ENCODE data around the gene KCNG2. TPM values are rescaled to one million over a fixed set of nuclear protein-coding genes. Genes with fewer than 3 reads are reported as not detected.

Gene KCNG2
- total RNA-seq, 2 experiments from 2014 or later, result not detected

DNA sequence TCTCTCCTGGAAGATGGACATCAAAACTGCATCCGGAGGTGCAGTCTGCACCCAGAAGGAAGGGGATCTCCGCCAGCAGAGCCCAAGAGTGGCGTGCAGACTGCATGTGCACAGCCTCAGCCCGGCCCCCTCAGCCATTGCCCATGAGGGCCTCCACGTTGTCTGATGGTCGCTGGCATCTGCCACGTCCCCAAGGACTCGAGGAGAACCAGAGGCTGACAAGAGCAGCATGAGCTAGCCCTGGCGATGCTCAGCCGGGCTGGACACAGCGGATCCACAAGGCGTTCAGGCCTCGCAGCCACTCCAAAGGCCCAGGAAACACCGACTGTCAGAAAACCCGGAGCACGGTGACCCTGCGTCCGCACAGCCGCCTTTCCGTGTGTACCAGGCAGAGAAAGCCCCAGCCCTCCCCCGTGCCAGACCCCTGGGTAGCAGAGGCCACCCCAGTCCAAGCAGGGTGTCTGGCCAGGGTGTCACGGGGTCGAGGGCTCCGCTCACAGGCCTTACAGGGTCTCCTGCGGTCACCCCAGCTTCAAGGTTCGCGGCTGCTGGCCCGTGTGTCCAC, 105.4 kb downstream of the KCNG2 start:
- intact Hi-C loops (cut with micrococcal nuclease; ENCODE audit: unreplicated experiment), result no loop called here
- ChIA-PET CTCF (ENCODE audit: unreplicated experiment) (no interaction called here), POLR2A (no interaction called here)
- no peak for DNase-seq (ENCODE audit: low spot score)
- H3K4me3 ChIP-seq (ENCODE audit: low read depth, low read length, poor library complexity, severe bottlenecking), result no peak overlapping the region
- no peak overlapping the region for H3K27ac ChIP-seq (ENCODE audit: low read depth, low read length, poor library complexity, severe bottlenecking)
- H3K36me3 ChIP-seq (ENCODE audit: insufficient read depth, low read length), result no peaks in the 10 kb centered on the region
- no peaks in the 10 kb centered on the region for H3K79me2 ChIP-seq (ENCODE audit: insufficient read depth, low read depth, low read length)
- no TSS peak for BruUV-seq (replicated peaks)
- no peaks in the 10 kb centered on the region for H4K20me1 ChIP-seq (ENCODE audit: insufficient read depth, low read length)
- H2AFZ ChIP-seq (ENCODE audit: low read length), result no peak overlapping the region
- H3K4me1 ChIP-seq (ENCODE audit: insufficient read depth, low read length, poor library complexity, severe bottlenecking), result no peaks in the 10 kb centered on the region
- no peak for TF ChIP-seq EZH2phosphoT487 (IDR thresholded peaks at IDR 0.05; ENCODE audit: borderline replicate concordance, low read depth, low read length)
- TF ChIP-seq, protein P1, sequence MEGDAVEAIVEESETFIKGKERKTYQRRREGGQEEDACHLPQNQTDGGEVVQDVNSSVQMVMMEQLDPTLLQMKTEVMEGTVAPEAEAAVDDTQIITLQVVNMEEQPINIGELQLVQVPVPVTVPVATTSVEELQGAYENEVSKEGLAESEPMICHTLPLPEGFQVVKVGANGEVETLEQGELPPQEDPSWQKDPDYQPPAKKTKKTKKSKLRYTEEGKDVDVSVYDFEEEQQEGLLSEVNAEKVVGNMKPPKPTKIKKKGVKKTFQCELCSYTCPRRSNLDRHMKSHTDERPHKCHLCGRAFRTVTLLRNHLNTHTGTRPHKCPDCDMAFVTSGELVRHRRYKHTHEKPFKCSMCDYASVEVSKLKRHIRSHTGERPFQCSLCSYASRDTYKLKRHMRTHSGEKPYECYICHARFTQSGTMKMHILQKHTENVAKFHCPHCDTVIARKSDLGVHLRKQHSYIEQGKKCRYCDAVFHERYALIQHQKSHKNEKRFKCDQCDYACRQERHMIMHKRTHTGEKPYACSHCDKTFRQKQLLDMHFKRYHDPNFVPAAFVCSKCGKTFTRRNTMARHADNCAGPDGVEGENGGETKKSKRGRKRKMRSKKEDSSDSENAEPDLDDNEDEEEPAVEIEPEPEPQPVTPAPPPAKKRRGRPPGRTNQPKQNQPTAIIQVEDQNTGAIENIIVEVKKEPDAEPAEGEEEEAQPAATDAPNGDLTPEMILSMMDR (conservative IDR thresholded peaks at IDR 0.05; ENCODE audit: low read length), result no peak
- no peaks in the 10 kb centered on the region for H3K9me3 ChIP-seq (ENCODE audit: low read length)
- H3K9me2 ChIP-seq (ENCODE audit: insufficient read depth, low read length), result no peaks in the 10 kb centered on the region
- H3K4me2 ChIP-seq (ENCODE audit: low read length), result no peak overlapping the region

DNA sequence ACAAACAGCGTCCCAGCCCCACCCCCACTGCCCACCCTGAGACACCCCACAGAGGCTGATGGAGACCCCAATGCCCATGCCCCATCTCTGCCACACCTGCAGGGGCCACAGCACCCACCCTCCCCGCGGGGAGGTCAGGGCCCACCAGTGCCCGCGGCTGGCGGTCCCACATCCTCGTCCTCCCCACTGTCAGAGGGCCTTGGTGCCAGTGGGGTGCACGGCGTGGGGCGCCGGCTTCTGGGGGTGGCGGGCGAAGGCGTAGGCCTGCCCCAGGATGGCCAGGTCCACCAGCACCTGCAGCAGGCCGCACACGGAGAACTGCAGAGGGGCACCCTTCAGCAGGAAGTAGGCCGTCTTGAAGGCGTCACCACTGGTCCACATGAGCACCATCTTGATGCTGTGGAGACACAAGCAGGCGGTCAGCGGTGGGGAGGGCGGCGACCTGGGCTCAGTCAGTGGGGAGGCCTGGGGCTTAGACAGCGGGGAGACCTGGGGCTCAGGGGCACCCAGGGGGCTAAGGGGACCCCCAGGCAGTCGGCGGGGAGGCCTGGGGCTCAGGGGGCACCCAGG, 106.1 kb downstream of the KCNG2 start:
- Histone ChIP-seq H3K4me3 (ENCODE audit: low read depth, low read length, poor library complexity, severe bottlenecking) (no peak overlapping the region), H3K79me2 (ENCODE audit: insufficient read depth, low read depth, low read length) (no peaks in the 10 kb centered on the region), H4K20me1 (ENCODE audit: insufficient read depth, low read length) (no peaks in the 10 kb centered on the region), H2AFZ (ENCODE audit: low read length) (no peak overlapping the region), H3K36me3 (ENCODE audit: insufficient read depth, low read length) (no peaks in the 10 kb centered on the region), H3K9me2 (ENCODE audit: insufficient read depth, low read length) (no peaks in the 10 kb centered on the region), H3K27ac (ENCODE audit: low read depth, low read length, poor library complexity, severe bottlenecking) (no peak overlapping the region), H3K9me3 (ENCODE audit: low read length) (no peaks in the 10 kb centered on the region), H3K4me1 (ENCODE audit: insufficient read depth, low read length, poor library complexity, severe bottlenecking) (no peaks in the 10 kb centered on the region), H3K4me2 (ENCODE audit: low read length) (no peak overlapping the region)
- CTCF ChIA-PET (ENCODE audit: unreplicated experiment), result no interaction called here
- no peak for DNase-seq (ENCODE audit: low spot score)
- BruUV-seq (replicated peaks), result no TSS peak
- POLR2A ChIA-PET, result no interaction called here
- TF ChIP-seq, protein P1 (conservative IDR thresholded peaks at IDR 0.05; ENCODE audit: low read length), result no peak
- no peak for TF ChIP-seq EZH2phosphoT487 (IDR thresholded peaks at IDR 0.05; ENCODE audit: borderline replicate concordance, low read depth, low read length)
- intact Hi-C loops (cut with micrococcal nuclease; ENCODE audit: unreplicated experiment), result no loop called here

DNA sequence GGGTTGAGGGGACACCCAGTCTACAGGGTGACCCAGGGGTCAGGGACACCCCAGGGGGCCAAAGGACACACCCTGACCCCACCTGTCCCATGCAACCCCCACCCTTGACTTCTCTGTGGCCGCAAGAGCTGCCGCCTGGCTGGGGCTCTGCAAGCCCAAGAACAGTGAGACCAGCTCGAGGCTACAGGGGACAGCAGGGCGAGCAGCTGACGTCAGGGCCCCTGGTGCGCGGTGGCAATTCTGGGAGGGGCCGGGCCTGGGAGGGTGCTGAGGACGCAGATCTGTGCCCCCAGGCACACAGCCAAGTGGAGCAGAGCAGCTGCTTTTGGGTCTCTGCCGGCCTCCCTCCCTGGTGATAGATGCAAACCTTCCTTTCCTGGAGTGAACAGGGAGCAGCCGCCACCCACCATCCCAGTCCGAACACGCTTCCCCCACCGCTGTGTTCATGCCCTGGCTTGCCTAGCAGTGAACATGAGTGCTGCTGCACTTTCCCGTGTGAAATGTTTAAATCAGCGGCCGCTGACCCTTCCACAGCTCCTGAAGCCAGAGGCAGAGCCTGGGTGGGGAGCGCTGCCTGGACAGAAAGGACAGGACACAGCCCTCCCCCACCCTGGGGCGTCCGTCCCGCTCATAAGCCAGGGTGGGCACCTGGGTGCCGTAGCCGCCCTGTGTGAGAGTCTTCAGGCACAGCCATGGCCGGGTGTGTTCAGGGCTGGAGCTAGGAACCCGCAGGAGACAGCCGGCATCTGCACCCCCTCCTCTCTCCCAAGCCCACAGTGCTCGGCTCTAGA, 106.8 kb downstream of the KCNG2 start:
- Histone ChIP-seq H3K9me2 (ENCODE audit: insufficient read depth, low read length) (no peaks in the 10 kb centered on the region), H2AFZ (ENCODE audit: low read length) (no peak overlapping the region), H3K36me3 (ENCODE audit: insufficient read depth, low read length) (no peaks in the 10 kb centered on the region), H3K79me2 (ENCODE audit: insufficient read depth, low read depth, low read length) (no peaks in the 10 kb centered on the region), H4K20me1 (ENCODE audit: insufficient read depth, low read length) (no peaks in the 10 kb centered on the region), H3K9me3 (ENCODE audit: low read length) (no peaks in the 10 kb centered on the region), H3K4me3 (ENCODE audit: low read depth, low read length, poor library complexity, severe bottlenecking) (no peak overlapping the region), H3K4me1 (ENCODE audit: insufficient read depth, low read length, poor library complexity, severe bottlenecking) (no peaks in the 10 kb centered on the region), H3K4me2 (ENCODE audit: low read length) (no peak overlapping the region), H3K27ac (ENCODE audit: low read depth, low read length, poor library complexity, severe bottlenecking) (no peak overlapping the region)
- no TSS peak for BruUV-seq (replicated peaks)
- DNase-seq (ENCODE audit: low spot score), result no peak
- POLR2A ChIA-PET, result no interaction called here
- CTCF ChIA-PET (ENCODE audit: unreplicated experiment), result no interaction called here
- intact Hi-C loops (cut with micrococcal nuclease; ENCODE audit: unreplicated experiment), result no loop called here
- no peak for TF ChIP-seq EZH2phosphoT487 (IDR thresholded peaks at IDR 0.05; ENCODE audit: borderline replicate concordance, low read depth, low read length)
- TF ChIP-seq, protein P1 (conservative IDR thresholded peaks at IDR 0.05; ENCODE audit: low read length), result no peak

Data from OCI-LY7 (cell line).